Hepatocyte (in vitro differentiated cells): ENCODE results near the gene CCDC24.

Source experiments
- EZH2 ChIP-seq: fragments of 200-600 bp; sonication (generic); IDR thresholded peaks from 2 replicates; pipeline ENCODE4 v1.6.1; 2016; ENCODE audit warnings: antibody characterized with exemption, mild to moderate bottlenecking, borderline replicate concordance
- TF ChIP-seq, protein P1 (sequence below): fragments of 200-600 bp; sonication (generic); IDR thresholded peaks from 2 replicates; pipeline ENCODE4 v1.5.1; 2016; ENCODE audit warnings: antibody characterized with exemption, mild to moderate bottlenecking; ENCODE audit not compliant: poor library complexity

DNA sequence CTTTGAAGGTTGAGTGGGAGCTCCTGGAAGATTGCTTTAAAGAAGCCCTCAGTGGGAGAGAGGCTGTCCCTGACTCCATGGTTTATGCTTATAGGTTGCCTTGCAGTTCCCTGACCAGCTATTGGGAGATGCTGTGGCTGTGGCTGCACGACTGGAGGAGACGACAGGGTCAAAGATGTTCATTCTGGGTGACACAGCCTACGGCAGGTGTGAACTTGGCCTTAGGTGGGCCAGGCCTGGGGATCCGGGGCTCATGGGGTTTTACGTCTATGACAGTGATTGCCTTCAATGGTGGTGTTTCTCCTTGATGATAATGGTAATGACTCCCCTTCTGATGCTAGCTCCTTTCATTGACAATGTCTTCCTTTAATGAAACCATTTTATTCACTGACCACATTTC, 20.9 kb upstream of the CCDC24 start:
- TF ChIP-seq, protein P1, sequence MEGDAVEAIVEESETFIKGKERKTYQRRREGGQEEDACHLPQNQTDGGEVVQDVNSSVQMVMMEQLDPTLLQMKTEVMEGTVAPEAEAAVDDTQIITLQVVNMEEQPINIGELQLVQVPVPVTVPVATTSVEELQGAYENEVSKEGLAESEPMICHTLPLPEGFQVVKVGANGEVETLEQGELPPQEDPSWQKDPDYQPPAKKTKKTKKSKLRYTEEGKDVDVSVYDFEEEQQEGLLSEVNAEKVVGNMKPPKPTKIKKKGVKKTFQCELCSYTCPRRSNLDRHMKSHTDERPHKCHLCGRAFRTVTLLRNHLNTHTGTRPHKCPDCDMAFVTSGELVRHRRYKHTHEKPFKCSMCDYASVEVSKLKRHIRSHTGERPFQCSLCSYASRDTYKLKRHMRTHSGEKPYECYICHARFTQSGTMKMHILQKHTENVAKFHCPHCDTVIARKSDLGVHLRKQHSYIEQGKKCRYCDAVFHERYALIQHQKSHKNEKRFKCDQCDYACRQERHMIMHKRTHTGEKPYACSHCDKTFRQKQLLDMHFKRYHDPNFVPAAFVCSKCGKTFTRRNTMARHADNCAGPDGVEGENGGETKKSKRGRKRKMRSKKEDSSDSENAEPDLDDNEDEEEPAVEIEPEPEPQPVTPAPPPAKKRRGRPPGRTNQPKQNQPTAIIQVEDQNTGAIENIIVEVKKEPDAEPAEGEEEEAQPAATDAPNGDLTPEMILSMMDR, result no peak
- TF ChIP-seq EZH2, result no peak
